ENCODE measurements around the gene DAZAP1. TPM values are rescaled to one million over a fixed set of nuclear protein-coding genes. Genes with fewer than 3 reads are reported as not detected.

The DAZAP1 gene
- total RNA-seq, 2 donors from 2014 or later, result 82.1 to 106 TPM

DNA sequence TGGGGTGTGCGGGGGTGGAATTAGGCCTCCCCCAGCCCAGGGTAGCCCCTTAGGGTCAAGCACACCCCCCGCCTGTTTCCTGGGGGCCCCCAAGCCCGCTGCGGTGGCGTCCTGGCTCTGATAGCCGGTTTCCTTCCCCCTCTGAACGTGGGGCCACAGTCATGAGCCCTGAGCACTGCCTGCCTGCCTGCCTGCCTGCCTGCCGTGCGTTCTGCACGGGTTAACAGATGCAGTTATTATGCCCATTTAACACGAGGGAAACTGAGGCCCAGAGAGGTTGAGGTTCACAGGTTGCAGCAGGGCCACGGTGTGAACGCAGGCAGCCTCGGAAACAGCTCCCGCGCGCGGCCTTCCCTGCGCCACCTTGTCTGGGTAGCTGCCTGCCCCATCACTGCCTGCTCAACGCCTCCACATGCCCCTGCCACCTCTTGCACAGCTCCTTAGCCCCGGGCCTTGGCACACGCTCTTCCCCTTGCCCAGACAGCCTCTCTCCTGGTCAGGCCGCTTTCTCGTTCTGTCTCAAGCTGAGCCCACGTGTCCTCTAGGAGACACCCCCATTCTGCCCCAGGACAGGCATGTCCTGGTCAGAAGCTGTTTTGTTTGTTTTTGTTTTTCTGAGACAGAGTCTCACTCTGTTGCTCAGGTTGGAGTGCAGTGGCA is 4.8 kb upstream of the DAZAP1 start:
- DNase-seq, result no peak
- no peak for ATAC-seq
- intact Hi-C loops (cut with DNase I, micrococcal nuclease), result no loop called here

DNA sequence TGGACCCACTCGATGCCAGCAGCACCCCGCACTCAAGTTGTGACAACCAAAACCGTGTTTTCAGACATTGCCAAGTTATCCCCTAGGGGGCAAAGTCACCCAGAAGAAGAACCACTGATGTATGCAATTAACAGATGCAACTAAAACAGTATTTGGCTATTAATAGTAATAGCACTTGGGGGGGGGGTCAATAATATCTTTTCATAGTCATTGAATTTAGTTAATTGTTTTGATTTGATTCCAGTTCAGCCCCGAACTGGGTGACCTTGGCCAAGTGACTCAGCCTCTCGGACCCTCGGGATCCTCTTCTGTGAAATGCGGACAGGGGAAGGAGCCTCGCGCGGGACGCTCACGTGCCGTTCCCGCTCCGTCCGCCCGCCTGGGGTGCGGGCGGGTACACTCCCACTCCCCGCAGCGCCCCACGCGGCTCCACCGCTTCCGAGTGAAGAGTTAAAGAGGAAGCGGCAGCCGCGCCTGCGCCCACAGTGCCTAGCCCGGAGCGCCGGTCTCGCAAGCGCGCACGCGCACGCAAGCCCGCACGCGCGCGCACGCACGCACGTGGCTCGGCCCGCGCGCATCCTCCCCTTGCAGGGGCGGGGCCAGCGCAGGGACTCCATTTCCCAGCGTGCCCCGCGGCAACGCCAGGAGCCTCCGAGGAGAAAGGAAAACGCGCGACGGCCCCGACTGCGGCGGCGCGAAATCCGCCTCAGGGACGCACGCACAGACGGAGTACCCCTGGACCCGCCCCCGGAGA is 435 bp upstream of the DAZAP1 start:
- DNase-seq (peak; percentile 98 to 99), ATAC-seq (peak; percentile 85)
- intact Hi-C loops (cut with DNase I, micrococcal nuclease), result no loop called here

DNA sequence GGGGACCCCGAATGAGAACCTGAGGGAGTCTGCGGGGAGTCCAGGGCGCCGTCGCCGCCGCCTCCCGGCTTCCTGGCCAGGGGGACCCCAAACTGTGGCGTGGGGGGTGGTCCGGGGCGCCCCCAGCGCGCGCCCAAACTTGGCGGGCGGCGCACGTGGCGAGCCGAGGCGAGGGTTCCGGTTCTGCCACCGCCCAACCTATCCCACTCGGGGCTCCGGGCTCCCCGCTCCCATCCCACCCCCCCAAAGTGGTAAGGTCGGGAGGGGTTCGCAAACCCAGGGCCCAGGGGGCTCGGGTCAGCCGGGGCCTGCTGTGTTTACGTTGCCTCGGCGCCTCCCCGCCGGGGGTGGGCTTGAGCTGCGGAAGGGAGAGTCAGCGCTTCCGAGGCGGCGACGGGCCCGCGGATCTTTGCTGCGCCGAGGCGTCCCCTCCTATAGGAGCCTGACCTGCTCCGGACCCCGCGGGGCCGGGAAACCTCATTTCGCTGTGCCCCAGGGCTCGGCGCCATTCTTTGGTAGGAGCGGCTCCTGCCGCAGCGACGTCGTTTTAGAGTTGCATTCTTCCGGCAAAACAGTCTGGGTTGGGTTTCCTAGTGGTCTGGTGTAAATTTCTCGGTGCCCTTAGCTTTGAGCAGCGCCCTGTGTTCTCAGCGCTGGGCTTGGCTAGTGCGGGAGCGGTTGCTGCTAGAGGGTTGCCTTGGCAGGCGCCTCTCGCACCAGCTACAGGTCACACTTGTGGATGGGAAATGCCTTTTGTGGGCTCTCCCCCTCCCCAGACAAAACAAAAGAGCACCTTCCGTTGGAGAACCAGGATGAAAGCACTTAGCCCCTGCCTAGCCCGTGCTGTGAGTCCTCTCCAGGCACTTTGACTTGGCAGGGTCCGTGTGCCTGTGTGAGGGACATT is 1.2 kb downstream of the DAZAP1 start:
- DNase-seq, result peak in 1 of 2 donors; percentile 72
- intact Hi-C loops (cut with DNase I, micrococcal nuclease), result no loop called here
- ATAC-seq, result peak; percentile 19

DNA sequence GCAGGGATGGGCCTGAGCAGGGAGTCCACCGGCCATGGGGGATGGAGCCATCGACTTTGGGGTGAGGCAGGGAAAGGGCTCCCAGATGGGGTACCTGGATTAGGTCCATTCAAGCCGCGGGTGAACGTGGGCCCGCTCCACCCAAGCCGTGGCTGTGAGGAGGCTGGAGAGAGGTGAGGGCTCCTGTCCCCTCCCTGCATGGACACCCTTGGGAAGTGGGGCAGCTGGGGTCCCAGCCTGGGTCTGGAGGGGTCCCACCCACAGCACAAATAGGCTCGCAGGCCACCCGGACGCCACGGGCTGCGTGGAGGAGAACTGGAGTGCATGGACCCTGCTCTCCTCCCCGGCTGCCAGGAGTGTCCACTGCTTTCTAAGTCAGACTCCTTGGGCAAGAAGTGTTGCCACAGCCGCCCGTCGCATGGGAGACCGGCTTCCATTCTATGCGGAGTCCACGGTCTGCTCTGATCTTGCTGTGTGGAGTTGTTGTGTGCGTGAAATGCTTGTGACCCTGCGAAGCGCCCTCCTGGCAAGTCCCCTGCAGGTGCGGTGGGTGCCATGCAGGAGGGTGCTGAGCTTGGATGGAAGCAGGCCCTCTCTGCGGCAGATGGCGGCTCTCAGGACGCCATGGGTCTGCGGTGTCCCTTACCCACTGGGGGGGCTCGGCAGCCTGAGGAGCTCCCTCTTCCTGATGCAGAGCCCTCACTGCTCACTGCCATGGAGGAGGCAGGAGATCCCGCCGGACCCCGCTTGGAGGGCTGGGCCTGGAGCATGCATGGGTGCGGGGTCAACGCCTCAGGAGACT is 2.0 kb downstream of the DAZAP1 start:
- intact Hi-C loops (cut with DNase I, micrococcal nuclease), result no loop called here
- ATAC-seq, result no peak
- no peak for DNase-seq

DNA sequence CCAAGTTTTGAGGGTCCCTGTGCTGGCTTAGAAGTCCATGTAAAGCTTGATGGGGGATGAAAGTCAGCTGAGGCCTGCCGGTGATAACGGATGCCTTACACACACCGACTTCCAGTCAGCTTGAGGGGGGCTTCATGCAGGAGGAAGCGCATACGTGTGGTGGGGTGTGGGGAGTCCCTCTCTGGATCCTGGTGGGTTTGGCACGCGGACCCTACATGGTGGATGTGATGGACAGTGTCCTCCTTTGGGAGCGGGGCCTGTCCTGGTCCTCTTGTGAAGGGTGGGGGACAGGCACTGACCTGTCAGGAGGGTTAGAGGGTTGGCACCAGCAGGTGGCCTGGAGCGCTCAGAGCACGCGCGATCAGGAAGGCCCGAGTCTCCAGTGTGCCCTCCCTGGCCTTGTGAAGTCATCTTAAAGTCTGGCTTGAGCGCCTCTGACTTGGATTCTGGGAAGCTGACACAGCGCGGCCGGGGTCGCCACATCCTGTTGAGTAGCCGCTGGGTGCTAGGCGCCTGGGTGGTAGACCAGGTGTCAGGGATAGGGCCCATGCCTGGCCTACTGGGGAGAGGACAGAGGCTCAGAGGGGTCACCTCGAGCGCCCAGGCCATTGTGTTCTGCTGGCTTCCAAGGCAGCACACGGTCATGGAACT is 2.9 kb downstream of the DAZAP1 start:
- intact Hi-C loops (cut with DNase I, micrococcal nuclease), result no loop called here
- ATAC-seq, result no peak
- no peak for DNase-seq

DNA sequence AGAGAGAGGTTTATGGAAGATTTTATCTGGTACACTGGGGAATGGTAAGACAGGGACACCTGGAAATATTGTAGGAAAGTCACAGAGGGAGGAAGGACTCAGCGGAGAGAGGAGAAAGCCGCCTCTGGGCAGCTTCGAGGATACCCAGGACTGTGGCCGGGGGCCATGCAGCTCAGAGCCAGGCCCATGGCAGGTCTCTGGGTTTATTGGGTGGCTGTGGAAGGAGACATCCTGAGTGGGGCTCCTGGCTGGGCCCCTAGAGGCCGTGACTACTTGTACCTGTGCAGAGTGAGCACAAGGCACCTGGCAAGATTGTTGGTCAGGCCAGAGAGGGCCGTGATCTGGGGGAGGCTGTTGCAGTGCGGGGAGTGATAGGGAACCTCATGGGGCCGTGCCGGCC is 3.4 kb downstream of the DAZAP1 start:
- intact Hi-C loops (cut with DNase I, micrococcal nuclease), result no loop called here
- ATAC-seq (no peak), DNase-seq (no peak)

DNA sequence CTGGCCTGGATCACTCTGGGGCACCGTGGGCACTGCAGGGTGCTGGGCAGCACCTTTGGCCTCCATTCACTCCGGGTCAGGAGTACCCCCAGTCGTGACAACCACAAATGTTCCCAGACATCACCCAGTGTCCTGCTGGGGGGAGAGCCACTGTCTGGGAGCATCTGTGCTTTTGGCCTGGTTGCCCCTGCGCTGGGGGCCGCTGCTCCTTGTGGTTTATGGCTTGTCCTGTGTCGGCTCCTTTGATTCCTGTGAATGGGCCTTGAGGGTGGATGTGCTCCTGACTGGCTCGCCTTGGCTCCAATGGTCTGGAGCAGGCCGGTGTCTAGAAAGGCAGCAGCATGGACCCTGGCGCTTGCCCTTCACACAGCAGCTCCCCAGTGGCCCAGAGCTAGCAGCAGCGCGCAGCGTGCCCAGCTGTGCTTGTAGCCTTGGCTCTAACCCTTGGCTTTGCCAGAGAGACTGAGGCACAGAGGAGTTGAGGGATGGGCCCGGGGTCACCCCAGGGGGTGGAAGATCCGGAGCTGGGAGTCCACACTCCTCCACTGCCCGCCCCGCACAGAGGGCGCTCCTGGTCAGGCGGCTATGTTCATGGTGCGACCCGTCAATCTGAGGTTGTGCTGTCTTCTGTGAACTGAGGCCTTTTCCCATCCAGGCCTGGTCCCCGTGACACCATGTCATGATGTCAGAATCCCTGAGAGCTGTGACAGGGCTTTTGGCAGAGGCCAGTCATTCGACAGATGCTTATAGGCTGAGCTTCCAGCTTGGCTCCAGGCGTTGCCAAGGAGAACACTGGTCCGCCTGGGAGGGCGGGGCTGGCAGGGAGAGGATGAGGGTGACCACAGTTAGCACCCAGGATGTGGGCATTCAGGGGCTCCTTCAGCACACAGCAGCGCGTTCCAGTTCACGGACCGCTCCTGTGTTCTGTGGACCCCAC is 4.1 kb downstream of the DAZAP1 start:
- ATAC-seq, result no peak
- DNase-seq, result no peak
- intact Hi-C loops (cut with DNase I, micrococcal nuclease), result no loop called here

DNA sequence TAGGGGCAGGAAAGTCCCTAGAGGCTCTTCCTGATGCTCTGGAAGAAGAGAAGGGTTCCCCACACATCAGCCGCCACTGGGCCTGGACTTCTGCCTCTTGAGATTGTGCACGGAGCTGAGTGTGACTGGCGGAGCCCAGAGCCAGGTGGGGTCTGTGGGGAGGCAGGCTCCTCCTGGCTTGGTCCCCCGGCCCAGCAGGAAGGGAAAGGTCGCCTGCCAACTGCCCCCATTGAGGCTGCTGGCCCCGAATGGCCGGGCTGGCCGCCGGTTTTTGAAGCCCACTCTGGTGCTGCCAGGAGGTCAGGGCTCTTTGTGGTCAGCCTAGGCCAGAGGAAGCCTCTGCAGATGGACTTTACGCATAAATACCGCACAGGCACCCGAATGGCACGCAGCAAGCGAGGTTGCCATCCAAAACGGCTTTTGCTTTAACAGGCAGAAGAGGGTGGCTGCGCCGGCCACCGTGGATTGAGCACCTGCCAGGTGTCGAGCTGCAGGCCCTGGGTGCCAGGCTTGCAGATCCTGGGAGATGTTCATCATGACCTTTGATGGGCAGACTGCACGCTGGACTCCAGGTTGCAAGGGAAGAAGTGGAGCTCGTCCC is 5.0 kb downstream of the DAZAP1 start:
- ATAC-seq (no peak), DNase-seq (no peak)
- intact Hi-C loops (cut with DNase I, micrococcal nuclease), result no loop called here

DNA sequence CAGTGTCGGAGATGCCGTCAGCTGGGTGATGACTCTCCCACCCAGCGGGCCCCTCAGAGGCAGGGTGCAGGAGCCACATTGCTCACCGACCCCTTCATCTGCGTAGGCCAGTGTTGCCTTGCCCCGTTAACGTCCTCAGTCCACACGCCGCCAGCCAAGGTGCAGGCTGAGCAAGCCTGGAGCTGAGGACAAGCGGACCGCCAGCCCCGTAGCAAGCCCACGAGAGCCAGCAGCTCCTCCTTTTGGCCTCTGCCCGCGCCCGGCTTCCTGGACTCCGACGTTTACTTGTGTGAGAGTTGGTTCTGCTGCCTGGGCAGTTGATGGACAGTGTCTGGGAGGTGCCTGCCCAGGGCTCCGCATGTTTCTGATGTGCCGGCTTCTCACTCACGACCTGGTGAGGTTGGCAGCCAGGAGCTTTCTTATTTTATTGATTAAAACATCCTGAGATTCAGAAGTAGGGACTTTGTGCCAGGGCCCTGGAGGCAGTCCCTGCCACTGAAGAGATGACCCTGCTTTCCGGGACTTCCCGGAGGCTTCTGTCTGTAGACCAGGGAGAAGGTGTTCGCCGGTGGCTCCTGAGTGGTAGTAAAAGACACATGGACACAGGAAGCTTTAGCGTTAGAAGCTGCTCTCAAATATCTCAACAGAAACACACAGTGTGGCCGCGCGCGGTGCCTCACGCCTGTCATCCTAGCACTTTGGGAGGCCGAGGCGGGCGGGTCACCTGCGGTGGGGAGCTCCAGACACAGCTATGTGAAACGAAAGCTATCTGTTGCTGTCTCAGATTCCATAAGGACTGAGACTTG is 5.8 kb downstream of the DAZAP1 start:
- ATAC-seq (no peak), DNase-seq (no peak)
- intact Hi-C loops (cut with DNase I, micrococcal nuclease), result no loop called here

DNA sequence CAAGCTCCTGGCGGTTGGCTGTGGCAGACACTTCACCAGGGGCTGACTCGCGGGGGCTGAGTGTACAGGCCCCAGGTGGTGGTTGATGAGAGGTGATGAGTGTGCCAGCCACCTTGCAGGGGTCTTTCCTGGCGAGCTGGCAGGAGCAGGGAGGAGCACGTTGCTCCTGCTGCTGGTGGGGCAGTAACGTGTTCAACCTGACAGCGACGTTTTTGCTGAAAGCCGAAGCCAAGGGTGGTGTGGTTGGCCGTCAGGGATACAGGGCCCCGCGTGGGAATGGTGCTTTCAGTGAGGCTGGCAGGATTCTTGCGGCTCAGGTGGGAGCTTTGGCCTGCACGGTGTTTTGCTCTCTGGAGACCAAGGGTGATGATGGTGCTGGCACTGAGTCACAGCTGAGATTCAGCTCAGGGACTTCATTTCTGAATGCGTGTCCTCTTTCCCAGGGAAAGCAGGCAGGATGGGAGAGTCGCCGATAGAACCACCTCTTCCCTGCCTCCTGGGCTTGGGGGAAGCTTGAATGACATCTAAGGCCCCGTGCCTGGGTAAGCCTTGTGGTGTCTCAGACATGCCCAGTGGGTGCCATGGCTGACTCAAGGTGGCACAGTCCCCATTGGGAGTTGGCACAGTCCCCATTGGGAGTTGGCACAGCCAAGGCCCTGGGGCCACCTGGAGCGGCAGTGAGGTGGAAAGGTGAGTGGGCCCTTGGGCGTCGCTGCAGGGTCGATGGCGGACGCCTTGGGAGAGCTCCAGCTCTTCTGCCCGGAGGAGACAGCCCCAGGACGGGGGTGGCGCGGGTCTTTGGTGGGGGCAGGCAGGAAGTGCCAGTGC is 8.8 kb downstream of the DAZAP1 start:
- ATAC-seq (no peak), DNase-seq (no peak)
- intact Hi-C loops (cut with DNase I, micrococcal nuclease), result no loop called here

DNA sequence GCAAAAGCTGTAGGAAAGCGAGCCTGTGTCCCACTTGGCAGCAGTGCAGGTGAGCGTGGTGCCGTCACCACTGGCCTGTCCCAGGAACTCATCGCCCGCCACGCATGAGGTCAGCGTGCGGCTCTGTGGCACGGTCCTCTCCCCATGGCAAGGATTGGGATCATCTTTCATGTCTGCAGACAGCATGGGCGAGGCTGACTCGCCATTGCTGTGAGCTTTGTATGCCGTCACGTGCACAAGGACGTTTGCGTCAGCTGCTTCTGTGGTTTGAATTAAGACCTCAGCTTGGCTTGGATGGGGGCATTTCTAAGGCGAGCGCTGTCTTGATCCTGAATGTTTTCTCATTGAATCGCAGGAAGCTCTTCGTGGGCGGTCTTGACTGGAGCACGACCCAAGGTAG is 9.8 kb downstream of the DAZAP1 start:
- ATAC-seq (no peak), DNase-seq (no peak)
- intact Hi-C loops (cut with DNase I, micrococcal nuclease), result no loop called here

DNA sequence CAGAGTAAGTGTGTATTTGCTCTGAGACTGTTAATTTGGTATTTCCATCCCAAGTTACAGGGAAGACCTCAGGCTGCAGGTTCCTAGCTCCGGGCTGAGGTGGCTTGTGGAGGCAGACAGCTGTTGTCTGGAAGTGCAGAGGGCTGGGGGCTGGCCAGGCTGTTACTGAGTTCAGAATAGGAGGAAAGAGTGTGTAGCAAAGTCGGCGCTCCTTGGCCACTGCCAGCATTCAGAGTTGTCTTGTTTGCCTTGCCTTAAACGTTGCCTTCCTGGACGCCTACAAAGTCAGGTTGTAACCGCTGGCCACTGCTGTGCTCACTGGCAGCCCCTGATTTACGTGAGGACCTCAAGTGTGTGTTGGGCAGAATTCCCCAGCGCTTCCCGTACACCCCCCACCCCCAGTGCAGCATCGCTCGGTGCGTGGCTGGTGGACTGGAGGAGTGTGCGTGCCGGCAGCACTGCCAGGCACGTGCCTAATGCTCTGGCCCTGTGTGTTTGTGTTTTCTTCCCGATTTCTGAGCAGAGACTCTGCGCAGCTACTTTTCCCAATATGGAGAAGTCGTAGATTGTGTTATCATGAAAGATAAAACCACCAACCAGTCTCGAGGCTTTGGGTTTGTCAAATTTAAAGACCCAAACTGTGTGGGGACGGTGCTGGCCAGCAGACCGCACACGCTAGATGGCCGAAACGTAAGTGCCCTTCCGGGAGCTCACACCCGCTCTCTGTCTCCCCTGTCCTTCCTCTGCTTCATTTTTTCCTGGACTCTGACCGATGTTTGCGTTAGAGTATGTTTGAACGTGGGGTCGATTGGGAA is 10.5 kb downstream of the DAZAP1 start:
- intact Hi-C loops (cut with DNase I, micrococcal nuclease), result no loop called here
- ATAC-seq (no peak), DNase-seq (no peak)

DNA sequence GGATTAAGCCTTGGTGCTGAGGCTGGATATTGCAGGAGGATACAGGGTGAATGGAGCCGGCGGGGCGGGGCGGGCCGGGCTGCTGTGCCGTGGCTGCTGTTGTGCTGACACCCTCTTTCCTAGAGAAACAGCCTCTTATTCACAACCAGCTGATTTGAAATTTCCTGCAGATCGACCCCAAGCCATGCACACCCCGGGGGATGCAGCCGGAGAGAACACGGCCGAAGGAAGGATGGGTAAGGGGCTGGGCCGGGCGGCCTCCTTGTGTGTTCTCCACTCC is 11.1 kb downstream of the DAZAP1 start:
- DNase-seq (no peak), ATAC-seq (no peak)
- intact Hi-C loops (cut with DNase I, micrococcal nuclease), result no loop called here

DNA sequence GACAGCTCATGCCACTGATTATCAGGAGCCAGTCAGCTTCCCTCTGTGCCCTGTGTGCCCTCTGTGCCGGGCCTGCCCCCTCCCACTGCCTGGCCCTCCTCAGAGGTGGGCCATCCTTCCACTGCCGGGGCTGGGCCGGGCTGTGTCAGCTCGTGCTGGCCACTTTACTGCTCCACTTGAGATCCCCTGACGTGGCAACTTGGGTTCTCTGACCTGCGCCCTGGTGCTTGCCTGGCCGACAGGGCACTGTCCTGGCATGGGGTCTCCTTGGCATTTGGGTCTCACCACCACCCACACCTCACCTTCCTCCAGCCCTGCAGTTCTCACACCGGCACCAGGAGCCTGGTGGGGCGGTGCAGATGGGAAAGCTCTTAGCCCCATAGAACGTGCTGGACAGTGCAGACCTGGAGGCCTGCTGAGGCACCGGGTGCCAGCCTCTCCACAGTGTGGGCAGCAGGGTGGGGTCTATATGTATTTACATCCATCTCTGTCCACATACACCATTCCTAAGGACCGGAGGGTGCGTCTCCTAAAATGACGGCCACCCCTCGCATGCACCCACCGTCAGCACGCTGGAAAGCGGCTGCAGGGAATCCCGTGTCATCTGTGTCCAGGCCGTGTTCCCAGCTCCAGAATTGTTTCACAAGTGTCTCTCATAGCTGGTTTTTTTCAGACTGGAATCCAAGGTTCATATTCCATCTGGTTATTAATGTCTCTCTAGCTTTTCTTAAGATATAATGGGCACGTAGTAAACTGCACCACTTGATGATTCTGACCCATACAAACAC is 11.8 kb downstream of the DAZAP1 start:
- DNase-seq, result no peak
- ATAC-seq, result no peak
- intact Hi-C loops (cut with DNase I, micrococcal nuclease), result no loop called here

Measured in left colon (tissue), 2 donors.